Astrocyte (in vitro differentiated cells and primary cell): ENCODE measurements around the gene RNF44.

Experiments used
- EZH2 ChIP-seq: IDR thresholded peaks from 2 replicates; pipeline ENCODE4 v1.6.1; 2012; ENCODE audit warnings: mild to moderate bottlenecking, low read length, inconsistent platforms; ENCODE audit not compliant: insufficient read depth
- TF ChIP-seq, protein P1 (sequence below): IDR thresholded peaks from 2 replicates; pipeline ENCODE4 v1.5.1; 2011; ENCODE audit warnings: low read depth, mild to moderate bottlenecking, inconsistent platforms, low read length, moderate library complexity; ENCODE audit not compliant: insufficient read depth

DNA sequence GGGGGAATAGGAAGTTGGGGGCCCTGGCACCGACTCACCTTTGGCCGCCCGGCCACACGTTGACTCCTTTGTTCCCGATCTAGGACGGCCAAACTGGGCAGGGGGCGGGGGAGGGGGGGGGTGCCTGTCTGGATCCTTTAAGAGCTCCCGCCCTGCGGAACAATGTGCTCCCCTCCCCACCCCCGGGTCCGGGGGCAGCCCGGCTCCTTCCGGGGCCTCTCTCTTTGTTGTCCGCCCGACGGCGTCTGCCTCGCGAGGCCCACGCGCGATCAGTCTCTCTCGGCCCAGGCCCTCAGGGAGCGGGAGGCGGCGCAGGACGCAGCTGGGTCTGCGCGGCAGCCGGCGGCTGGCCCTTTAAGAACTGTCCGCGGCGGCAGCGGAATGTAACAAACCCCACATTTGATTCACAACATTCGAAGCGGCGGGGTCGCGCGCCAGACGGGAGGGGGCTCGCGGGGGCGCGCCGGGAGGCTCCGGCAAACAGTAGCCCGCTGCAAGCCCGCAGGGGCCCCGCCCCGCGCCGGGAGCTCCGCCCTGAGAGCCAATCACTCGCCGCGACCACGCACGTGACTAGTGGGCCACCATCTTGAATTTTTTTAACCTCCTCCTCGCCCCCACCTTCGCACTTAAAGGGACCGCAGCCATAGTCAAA is at the start of gene RNF44:
- TF ChIP-seq EZH2 = no peak
- TF ChIP-seq, protein P1, sequence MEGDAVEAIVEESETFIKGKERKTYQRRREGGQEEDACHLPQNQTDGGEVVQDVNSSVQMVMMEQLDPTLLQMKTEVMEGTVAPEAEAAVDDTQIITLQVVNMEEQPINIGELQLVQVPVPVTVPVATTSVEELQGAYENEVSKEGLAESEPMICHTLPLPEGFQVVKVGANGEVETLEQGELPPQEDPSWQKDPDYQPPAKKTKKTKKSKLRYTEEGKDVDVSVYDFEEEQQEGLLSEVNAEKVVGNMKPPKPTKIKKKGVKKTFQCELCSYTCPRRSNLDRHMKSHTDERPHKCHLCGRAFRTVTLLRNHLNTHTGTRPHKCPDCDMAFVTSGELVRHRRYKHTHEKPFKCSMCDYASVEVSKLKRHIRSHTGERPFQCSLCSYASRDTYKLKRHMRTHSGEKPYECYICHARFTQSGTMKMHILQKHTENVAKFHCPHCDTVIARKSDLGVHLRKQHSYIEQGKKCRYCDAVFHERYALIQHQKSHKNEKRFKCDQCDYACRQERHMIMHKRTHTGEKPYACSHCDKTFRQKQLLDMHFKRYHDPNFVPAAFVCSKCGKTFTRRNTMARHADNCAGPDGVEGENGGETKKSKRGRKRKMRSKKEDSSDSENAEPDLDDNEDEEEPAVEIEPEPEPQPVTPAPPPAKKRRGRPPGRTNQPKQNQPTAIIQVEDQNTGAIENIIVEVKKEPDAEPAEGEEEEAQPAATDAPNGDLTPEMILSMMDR = no peak
